ENCODE data around the gene EPHA4.
"Not testable (repeated sequence)": the region's sequence is repeated elsewhere in the genome, so short reads cannot be mapped to it uniquely, and the experiment has no call there.

EPHA4 gene

DNA sequence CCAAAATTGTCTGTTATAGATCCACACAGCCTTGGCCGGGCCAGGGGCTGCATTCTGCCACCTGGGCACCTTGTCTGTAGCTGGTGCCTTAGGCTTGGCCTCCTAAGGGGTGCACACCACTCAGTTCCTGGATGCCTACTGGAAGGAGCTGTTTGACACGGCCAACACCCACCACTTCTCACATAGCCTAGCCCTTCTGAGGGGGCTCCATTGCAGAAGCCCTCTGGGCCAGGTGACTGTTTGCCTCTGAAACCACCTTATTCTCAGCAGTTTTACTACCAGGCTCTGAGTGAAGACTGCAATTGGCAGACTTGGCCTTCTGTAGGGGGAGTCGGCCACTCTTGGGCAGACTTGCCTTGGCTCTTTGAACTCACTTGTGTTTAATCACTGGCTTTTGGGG is 39.5 kb downstream of the EPHA4 start:
- no peak for DNase-seq

DNA sequence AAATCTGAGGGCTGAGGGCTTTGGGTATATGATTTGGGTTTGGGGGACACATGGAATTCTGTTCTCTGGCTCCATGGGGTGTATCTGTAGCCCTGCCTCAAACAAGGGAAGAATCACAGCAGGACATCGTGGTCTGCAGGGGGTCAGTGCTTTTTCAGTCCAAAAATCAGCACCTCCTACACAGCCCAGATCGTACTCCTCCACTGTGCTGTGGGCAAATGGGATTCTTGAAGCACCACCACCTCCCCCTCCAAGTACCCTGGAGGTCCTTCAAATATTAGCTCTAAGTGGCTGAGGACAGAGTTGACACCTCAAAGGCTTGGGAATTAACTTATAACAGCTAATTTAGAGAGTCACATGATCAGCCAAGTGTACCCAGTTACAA is 41.5 kb downstream of the EPHA4 start:
- no peak for DNase-seq

DNA sequence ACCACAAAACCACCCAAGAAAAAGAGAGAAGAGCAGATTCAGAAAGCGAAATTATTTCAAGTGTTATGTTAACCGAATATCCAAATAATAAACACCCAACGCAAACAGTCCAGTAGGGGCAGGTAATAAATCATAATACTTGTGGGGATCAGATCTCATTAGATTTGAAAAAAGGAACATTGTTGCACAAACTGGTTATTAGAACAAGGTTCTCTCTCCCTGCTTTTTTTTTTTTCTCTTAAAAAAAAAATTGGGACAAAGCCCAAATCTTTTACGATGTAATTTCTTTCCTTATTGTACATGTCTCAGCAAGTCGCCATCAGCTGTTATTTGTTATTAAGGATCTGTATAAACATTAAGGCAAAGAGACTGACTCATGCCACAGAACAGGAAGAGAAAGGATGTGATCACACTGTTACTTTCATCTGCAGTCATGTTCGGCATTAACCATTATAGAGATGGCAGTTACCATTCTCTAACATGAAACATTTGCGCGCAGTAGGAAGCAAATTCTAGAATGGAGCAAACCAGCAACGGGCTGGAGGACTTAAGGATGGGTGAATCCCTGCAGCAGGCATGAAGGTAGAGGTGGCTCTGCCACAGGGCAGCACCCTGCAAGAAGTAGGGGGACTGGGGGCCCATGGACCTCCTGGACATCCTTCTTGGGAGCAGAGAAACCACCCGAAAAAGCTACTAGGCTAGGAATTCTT is 42.0 kb downstream of the EPHA4 start:
- no peak for DNase-seq

DNA sequence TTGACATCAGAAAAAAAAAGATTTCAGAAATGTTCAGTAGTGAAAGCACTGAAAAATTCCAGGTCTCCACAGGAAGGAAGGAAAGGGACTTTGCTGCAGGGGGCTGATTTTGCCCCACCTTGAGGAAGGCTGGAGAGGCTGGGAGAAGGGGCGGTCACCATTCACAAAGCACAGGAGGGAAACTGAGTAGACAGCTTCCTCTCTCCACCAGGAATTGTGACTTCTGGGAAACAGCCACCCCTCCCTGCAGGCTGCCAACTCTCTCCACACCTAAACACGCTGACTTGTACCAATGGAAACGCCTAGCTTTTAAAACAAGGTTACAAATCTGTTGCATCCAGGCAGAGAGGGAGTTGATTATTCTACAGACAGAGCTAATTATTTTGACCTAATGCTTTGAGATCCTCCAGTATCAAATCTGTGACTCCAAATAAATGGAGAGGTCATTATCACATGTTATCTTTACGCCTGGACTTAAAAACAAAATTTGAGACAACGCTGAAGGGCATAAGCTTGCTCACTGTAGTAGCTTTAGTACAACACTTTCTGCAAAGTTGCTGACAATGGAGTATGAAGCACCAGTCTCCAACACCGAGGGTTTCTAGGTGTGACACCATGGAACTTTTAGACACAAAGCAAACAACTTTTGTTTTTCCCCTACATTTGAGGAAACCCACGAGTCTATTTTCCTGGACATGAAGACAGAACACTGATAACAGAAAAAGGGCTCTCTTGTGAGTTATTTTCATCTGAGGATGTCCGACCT is 42.7 kb downstream of the EPHA4 start:
- DNase-seq: no peak

DNA sequence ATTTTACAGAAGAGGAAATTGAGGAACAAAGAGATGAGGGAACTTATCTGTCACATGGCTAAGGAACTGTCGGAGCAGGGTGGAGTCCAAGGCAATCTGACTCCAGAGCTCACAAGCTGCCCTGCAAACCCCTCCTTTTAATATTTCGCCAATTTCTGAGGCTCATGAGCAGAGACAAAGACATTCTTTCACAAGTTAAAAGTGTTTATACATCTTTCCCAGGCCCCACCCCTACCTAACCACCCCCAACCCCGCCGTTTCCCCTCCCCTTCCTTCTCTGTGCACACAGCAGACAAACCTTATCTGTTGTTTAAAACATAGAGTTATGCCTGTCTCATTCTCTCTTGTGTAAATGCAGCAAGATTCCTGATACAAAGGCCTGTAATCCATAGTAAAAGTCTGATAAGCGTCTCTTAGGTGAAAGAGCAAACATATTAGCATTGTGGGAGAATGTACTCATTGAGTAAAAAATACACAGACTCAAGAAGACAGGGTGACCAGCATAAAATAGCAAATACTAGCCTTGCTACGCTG is 44.3 kb downstream of the EPHA4 start:
- no peak for DNase-seq

DNA sequence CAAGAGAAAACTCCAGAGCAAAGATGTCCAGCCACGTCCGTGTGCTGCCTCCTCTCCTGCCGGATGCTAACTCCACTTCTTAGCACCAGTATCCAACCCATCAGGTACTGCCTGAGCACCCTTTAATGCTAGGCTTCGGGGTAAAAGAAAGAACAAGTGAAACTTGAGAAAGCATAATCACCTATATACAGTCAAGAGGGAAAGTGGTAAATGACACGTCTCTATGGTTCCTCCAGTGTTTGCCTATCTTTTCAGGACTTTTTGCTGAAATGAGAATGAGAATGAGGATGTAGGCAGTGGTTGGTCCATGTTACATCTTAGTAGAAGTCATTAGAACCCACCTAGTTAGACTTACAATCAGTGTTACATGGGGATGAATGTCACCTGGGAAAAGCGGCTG is 47.9 kb downstream of the EPHA4 start:
- no peak for DNase-seq

DNA sequence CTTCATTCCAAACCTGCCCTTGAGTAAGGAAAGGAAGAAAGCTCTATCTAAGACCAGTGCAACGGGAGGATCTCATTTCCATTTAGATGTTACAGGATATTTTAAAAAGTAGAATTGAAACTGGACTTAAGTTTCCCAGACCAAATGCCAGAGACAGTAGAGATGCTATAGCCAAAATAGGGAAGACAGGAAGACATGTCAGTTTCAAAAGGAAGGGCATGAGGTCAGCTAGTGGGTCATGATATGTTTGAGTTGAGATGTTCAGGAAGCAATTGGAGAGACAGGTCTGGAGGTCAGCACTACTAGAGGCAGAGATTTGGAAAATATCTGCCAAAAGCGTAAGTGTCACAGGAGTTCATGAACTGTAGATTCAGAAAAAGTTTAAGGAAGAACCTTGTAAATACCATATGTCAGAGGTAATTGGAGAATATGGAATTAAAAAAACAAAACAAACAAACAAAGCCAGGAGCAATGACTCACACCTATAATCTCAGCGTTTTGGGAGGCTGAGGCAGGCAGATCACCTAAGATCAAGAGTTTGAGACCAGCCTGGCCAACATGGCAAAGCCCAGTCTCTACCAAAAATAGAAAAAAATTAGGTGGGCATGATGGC is 50.8 kb downstream of the EPHA4 start:
- DNase-seq: no peak

DNA sequence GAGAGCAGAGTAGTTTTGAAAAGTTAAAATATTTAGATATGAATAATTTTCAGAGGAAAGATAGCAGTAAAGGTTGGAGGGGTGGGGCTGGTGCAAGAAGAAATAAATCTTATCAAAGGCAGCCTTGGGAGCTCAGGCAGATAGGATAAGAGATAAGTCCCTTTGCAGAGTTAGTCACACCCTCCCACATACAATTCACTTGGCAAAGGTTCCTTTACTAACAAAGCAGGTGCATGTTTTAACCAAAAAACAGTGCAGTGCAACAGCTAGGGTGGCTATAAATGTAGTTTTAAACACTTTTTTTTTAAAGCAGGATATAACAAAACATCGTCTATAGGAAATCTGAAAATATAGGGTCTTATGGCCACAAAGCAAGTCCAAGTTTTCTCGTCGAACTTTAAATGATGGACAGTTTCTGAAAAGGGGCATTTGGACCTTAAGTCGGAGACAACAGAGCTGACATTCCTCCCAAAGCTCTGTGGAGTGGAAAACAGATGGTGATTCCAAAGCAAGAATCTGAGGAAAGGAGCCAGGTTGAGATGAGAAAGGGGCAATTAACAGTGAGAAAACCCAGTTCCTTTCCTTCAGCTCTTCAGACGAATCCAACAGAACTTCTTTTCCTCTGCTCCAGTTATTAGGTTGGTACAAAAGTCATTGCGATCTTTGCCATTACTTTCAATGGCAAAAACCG is 53.0 kb downstream of the EPHA4 start:
- DNase-seq: no peak

DNA sequence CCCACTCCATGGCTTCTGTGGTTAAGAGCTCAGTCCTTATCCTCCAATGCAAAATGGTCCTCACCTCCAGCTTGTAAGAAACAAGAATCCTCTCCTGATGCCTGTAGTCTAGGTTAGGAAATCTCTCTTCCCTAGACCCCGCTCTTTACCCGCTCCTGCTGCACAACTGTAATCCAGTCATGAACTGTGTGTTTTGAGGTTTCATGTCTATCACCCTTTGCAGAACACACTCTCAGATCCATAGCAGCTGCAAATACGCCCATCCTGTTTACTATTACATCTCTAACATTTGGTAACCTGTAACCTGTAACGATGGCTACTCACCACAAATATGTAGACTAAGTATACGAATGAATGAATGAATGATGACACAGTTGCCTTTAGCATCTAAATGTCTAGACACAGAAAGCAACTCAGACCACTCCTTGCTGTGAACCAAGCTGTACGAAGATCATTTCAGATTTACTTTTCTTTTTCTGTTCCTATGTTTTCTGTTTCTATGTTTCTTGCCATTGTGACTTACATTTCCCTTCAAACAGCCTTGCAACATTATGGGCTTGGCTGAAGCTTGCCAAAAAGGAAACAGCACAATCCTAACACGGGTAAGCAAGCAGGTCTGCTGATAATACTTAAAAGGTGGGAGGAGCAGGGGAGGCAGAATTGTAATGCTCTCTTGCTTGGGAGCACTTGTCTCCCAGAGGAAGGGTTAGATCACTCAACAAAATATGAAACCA is 53.7 kb downstream of the EPHA4 start:
- no peak for DNase-seq

DNA sequence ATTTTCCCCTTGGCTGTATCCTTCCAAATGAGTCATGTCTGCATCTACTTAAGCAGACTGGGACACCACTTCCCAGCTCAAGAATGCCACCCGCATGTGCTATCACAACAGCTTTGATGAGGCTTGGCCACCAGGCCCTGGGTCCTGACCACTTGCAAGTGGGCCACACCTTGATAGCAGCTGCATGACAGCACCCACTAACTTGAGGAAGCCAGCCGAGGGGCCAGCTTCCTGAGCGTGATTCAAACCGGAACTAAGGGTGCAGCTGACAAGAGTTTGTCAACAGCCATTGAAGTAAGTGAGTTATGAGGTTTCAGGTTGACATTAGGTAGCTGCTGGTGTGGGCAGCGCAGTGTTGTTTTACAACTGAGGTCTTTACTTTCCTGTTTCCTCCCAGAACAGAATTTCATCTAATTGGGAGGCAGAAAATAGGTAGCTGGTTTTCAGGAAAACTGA is 54.4 kb downstream of the EPHA4 start:
- DNase-seq: no peak

DNA sequence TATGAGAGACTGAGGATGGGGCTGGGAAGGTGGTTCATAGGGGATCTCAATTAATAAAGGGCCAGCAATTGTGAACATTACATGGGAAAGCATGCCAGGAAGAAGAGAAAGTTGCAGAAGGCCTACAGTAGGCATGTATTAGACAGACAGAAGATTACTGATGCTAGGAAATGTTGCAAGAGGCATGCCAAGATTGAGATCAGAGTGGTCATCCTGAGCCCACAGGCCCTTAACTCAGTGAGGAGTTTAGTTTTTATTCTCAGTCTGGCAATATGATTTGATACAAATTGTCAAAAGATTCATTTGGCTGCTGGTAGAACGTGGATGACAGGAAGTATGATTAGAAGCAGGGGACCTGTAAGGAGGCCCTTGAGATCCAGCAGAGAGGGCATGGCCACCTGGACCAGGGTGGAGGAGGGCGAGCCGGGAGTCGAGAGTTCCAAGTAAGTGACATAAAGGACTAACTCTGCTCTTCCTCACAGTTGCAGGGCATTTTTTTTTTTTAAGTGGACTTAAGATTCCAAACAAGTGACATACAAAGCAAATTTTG is 54.9 kb downstream of the EPHA4 start:
- no peak for DNase-seq

DNA sequence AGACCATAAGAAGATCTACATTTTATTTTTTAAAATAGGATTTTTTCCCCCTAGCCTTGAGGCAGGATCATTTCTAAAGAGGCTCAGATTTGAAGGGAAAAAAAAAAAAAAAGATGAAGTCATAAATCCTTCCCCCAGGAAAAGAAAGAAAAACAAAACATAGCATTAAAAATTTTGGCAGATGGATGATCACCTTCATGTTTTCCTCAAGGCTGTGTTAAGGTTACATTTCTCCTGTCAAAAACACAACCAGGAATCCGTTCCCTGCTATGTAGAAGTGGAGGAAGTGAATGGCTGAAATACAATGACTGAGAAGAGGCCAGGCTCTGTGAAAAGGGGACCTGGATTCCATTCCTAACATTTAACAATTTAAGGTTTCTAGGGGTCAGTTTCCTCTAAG is 56.2 kb downstream of the EPHA4 start:
- DNase-seq: no peak

DNA sequence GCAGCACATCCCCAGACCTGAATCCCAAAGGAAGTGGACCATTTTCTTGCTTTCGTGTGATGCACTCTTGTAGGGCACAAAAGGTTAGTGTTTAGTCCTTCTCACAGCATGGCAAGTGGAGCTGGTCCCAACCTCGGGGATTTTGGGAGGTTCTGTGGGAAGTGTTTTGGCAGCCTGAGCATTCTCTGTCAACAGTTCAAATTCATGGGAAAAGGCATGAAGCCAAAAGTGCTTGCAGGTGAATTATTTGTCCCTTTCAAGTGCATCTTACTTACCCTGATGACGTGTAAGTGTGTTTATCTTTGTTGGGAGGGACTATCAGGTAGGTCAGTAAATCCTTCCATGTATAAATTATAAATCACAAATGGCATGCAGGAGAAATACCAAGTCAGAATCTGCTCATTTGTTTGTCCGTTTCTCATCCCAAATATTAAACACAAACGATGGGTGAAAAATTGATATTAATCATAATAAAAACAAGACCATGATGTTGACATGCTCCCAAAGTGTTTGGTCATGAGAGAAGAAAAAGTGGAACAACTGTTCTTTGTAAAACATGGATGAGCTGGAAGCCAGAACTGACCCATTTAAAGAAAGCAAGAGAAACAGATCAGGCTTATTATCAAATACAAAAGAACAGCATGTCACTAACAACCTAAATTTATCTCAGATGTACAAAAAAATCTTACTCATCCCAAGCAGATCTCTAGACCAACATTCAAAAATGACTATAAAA is 57.6 kb downstream of the EPHA4 start:
- DNase-seq: no peak

DNA sequence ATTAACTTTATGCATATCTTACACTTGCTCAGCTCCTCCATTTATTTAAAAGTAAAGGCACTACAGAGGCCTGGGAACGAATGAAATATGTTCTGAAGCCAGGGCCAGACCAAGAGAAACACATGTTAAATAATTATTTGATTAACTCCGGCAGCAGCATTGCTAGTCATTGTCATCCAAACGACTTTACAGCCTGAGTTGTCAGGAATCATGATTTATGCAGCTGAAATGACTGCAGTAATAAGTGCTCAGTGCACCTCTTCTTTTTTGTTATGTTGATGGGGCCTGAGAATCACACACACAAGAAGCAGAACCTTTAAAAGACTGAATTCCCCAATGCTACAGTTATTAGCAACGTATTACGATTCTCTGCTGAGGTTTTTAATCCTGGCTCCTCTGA is 58.9 kb downstream of the EPHA4 start:
- DNase-seq: no peak

DNA sequence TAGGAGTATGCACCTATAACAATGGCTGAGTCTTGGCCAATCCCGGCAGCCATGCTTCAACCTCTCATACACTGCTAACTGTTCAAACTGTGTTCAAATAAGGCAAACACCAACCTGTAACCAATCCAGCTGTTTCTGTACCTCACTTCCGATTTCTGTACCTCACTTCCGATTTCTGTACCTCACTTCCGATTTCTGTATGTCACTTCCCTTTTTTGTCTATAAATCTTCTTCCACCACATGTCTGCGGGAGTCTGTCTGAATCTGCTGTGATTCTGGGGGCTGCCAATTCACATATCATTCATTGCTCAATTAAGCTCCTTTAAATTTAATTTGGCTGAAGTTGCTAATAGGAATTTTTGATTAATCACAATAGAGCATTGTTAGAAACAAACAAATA is 60.8 kb downstream of the EPHA4 start:
- DNase-seq: not testable (repeated sequence)

DNA sequence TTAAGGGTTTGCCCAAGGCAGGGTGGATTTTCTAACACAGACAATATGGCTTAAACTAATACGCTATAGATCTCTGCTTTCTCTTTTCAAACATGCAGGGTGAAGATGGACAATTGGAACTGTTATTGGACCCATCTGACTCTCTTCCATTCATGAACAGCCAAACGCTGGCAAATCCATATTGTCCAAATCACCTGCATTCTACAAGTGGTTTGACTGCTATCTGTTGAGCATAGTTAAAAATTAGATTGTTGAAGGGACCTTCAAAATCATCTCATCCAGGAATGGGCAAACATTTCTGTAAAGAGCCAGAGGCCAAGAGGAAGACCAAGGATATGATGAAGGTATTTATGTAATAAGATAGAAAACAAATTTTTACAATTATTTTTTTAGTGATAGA is 65.6 kb downstream of the EPHA4 start:
- no peak for DNase-seq

DNA sequence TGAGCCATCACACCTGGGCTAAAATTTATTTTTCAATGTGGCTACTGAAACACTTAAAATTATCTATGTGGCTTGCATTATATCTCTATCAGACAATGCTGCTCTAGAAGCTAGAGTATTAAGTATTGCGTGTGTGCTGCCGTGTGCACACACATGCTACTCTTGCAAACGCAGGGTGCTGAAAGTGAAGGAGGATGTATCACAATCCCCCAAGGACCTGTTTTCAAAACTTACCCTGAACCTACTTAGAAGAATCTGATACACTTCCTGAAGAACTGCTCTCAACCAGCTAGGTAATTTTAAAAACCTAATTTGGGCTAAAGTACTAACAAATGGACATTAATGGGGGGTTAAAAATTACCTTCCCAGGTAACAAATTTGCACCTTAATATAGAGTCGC is 66.5 kb downstream of the EPHA4 start:
- no peak for DNase-seq

DNA sequence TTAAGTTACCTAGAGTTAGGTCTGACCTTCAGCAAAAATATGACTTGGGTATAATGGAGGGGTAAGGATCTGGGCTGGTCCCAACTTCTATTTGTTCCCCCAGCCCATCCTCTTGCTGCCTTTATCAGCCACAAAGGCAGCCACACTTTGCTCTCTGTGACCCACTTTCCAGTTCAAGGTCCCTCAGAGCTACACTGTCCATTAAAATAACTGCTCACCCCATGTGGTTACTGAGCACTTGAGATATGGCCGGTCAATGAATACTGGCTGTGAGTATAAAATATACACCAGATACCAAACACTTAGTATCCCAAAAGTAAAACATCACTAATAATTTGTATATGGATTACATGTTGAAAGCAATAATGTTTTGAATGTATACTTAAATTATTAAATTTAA is 67.2 kb downstream of the EPHA4 start:
- no peak for DNase-seq

DNA sequence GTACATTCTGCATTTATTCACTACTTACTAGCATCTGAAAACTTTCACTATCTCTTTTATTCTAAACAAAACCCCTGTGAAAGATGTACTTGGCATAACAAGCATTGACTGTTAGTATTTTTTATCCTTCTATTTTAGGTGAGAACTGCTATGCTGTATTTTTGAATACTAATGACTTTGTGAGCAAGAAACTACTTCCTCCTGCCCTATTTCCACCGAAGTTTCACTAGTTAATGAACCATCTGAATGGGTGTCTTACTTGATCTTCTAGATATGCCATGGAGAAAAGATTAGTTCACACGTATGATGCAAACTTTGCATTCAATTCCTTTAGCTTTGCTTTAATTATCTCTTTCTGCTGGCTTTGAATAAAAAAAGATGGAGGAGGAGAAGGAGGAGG is 68.1 kb downstream of the EPHA4 start:
- DNase-seq: no peak

DNA sequence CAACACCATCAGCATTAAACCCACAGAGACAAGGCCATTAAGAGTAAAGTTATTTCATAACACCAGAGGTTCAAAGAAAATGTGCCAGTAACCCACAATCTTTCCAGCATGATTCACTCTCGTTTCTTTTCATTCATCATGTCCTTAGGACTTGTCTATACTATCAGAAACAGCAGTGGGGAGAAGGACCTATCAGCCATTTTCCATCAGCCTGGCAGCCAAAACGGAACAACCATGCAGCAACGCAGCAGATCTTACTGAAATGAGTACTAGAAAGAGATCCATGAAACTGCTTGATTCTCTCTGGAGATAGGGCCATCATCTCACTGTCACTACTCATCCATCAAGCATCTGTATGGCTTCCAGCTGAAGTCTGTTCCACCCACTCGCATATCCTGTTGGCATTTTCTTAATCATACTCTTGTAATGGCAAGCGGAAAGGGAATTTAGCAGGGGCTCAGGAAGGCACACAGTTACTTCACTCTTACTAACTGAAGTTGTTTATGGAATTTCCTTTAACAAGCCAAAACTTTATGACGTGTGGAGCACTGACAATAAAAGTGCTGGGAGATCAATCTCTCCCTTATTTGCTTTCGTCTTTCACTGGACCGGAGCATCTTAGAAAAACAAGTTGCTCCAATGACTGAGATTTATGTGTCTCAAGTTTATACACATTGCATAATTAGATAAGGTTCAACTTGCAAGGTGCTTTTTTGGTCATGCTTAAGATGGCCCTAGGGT is 69.7 kb downstream of the EPHA4 start:
- no peak for DNase-seq

DNA sequence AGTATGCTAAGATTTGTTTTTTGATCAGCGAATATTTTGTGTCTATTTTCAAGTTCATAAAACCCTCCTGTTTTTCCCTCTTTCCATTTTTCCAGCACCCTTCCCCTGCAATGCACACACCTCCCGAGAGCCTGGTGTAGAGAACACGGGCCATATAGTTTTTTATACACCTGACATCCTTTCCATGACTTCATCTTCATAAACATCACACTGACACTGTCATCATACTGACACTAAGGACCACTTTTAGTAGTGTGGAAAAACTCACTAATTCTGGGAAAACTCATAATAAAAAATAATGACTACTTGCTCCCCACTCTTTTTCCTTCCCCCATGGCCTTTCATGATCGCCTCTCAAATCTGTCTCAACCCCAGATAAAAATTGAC is 70.2 kb downstream of the EPHA4 start:
- DNase-seq: no peak
